Gastrocnemius medialis (tissue), 4 donors: ENCODE data around the gene PAX8. TPM values are rescaled to one million over a fixed set of nuclear protein-coding genes. Genes with fewer than 3 reads are reported as not detected.
"Not testable (repeated sequence)": the region's sequence is repeated elsewhere in the genome, so short reads cannot be mapped to it uniquely, and the experiment has no call there.

ENCODE experiments used
- ATAC-seq, 2 donors: fragments of 150-250 bp; one replicate each; pipeline ENCODE4 v1.9.1; 2016
- DNase-seq, 2 donors: peaks; one replicate each; pipeline ENCODE4 v3.0.0-alpha.2; 2019
- H3K27ac ChIP-seq, 4 donors: fragments of 200-600 bp; sonication (generic); 1 replicate in 1 of 4; 2 replicates in 3 of 4; pipeline ENCODE4 v1.5.1; 2016 to 2018; ENCODE audit warnings: mild to moderate bottlenecking in 2 of 4, moderate library complexity in 1 of 4
- H3K27me3 ChIP-seq, 3 donors: fragments of 200-600 bp; sonication (generic) in 2 of 3; 1 replicate in 1 of 3; 2 replicates in 2 of 3; pipeline versions ENCODE4 v1.5.1 to v1.6.0; 2016 to 2019; ENCODE audit warnings: mild to moderate bottlenecking in 1 of 3, moderate library complexity in 1 of 3
- H3K36me3 ChIP-seq, 2 donors: fragments of 200-600 bp; sonication (generic) in 1 of 2; one replicate each; pipeline ENCODE4 v1.5.1; 2017 to 2018
- H3K4me1 ChIP-seq, 2 donors: fragments of 200-600 bp; sonication (generic) in 1 of 2; one replicate each; pipeline ENCODE4 v1.5.1; 2016 to 2017; ENCODE audit warnings: mild to moderate bottlenecking in 2 of 2
- H3K4me3 ChIP-seq, 4 donors: fragments of 200-600 bp; sonication (generic) in 3 of 4; 1 replicate in 1 of 4; 2 replicates in 3 of 4; pipeline ENCODE4 v1.5.1; 2016 to 2019; ENCODE audit warnings: mild to moderate bottlenecking in 2 of 4
- H3K9me3 ChIP-seq, 3 donors: fragments of 200-600 bp; sonication (generic) in 2 of 3; 1 replicate in 1 of 3; 2 replicates in 2 of 3; pipeline ENCODE4 v1.5.1; 2016 to 2019
- CTCF ChIP-seq, 5 experiments: fragments of 450-650 bp in 3 of 5; fragments of 200-600 bp in 2 of 5; sonication (generic) in 2 of 5; IDR thresholded peaks in 4 of 5; conservative IDR thresholded peaks in 1 of 5; 1 replicate in 4 of 5; 2 replicates in 1 of 5; pipeline ENCODE4 v1.5.1; 2016 to 2019; ENCODE audit warnings: antibody characterized with exemption in 5 of 5, mild to moderate bottlenecking in 3 of 5, moderate library complexity in 3 of 5
- POLR2A ChIP-seq, 2 donors: fragments of 450-650 bp; IDR thresholded peaks; one replicate each; pipeline ENCODE4 v1.6.1; 2017; ENCODE audit warnings: antibody characterized with exemption in 2 of 2, mild to moderate bottlenecking in 2 of 2, moderate library complexity in 2 of 2
- in situ Hi-C, 4 donors: fragments of 200-750 bp; cut with MboI; loops; one replicate each; pipeline versions ENCODE4 v1.15.0 to v1.8.0; 2017; ENCODE audit warnings: low sequenced_read_pairs in 4 of 4
- intact Hi-C: fragments of 100-400 bp; cut with DNase I; formaldehyde crosslinking; loops from one replicate; pipeline ENCODE4 v1.15.1; 2023; ENCODE audit warnings: low total_unique reads
- total RNA-seq, 4 donors: library from RNA; depleted of rRNA; stranded (reverse); fragments of >200 nt; gene quantifications; one replicate each; pipeline versions ENCODE4 v1.1.0 to v1.2.3, GENCODE V29; 2016

Gene PAX8
- total RNA-seq, 4 donors from 2014 or later: 0.27 to 8.7 (median 2.1) TPM

GRCh38 chr2:113316085-113316484 lies 37.4 kb upstream of the PAX8 start:
- no peak overlapping the region for H3K4me3 ChIP-seq
- peaks cover 0 to 5% of the 10 kb centered on the region in 2 donors for H3K4me1 ChIP-seq
- ATAC-seq: no peak
- DNase-seq: no peak
- in situ Hi-C loops: no loop called here
- TF ChIP-seq CTCF (IDR thresholded peaks at IDR 0.05 in 4 of 5, conservative IDR thresholded peaks at IDR 0.05 in 1 of 5) (no peak), POLR2A (IDR thresholded peaks at IDR 0.05) (no peak)
- no peaks in the 10 kb centered on the region for H3K9me3 ChIP-seq
- intact Hi-C loops: no loop called here
- H3K27me3 ChIP-seq: no peaks in the 10 kb centered on the region
- H3K36me3 ChIP-seq: no peaks in the 10 kb centered on the region
- H3K27ac ChIP-seq: no peak overlapping the region

GRCh38 chr2:113314663-113315062 lies 35.9 kb upstream of the PAX8 start:
- H3K4me3 ChIP-seq, ATAC-seq, intact Hi-C loops, H3K4me1 ChIP-seq, DNase-seq, H3K27ac ChIP-seq, in situ Hi-C loops, H3K27me3 ChIP-seq, H3K36me3 ChIP-seq, H3K9me3 ChIP-seq: not testable (repeated sequence)

GRCh38 chr2:113314176-113314575 lies 35.5 kb upstream of the PAX8 start:
- intact Hi-C loops, DNase-seq, H3K36me3 ChIP-seq, H3K9me3 ChIP-seq, in situ Hi-C loops, H3K27ac ChIP-seq, H3K27me3 ChIP-seq, ATAC-seq, H3K4me3 ChIP-seq: not testable (repeated sequence)
- peaks cover 8 to 10% of the 10 kb centered on the region in 2 donors for H3K4me1 ChIP-seq

- H3K27me3 ChIP-seq, intact Hi-C loops, in situ Hi-C loops, DNase-seq, H3K27ac ChIP-seq, H3K4me3 ChIP-seq, H3K36me3 ChIP-seq, H3K9me3 ChIP-seq: not testable (repeated sequence)
- H3K4me1 ChIP-seq: peaks cover 8 to 14% of the 10 kb centered on the region in 2 donors
- peak in 1 of 2 donors; percentile 15 for ATAC-seq
Observed at GRCh38 chr2:113311781-113312180, 33.1 kb upstream of the PAX8 start.

- H3K27me3 ChIP-seq, H3K9me3 ChIP-seq, H3K27ac ChIP-seq, in situ Hi-C loops, ATAC-seq, H3K36me3 ChIP-seq, DNase-seq, H3K4me3 ChIP-seq, intact Hi-C loops: not testable (repeated sequence)
- H3K4me1 ChIP-seq: peaks cover 8 to 14% of the 10 kb centered on the region in 2 donors
Observed at GRCh38 chr2:113311191-113311590, 32.5 kb upstream of the PAX8 start.

- intact Hi-C loops (loop anchor here (2.0 to 10.0 kb wide), 2 partner anchors 27 to 55 kb away; no protein-coding TSS in a partner anchor), in situ Hi-C loops (no loop called here)
- H3K4me3 ChIP-seq: no peak overlapping the region
- no peaks in the 10 kb centered on the region for H3K9me3 ChIP-seq
- no peaks in the 10 kb centered on the region for H3K36me3 ChIP-seq
- DNase-seq (peak; percentile 63 to 85), ATAC-seq (peak; percentile 85 to 89)
- no peaks in the 10 kb centered on the region for H3K27me3 ChIP-seq
- TF ChIP-seq CTCF (IDR thresholded peaks at IDR 0.05 in 4 of 5, conservative IDR thresholded peaks at IDR 0.05 in 1 of 5) (no peak), POLR2A (IDR thresholded peaks at IDR 0.05) (no peak)
- H3K4me1 ChIP-seq: peaks cover 8 to 19% of the 10 kb centered on the region in 2 donors
- H3K27ac ChIP-seq: peak overlapping the region; percentile 62 to 82 (median 74)
Observed at GRCh38 chr2:113309655-113310387, 31.1 kb upstream of the PAX8 start.
